Spleen (tissue), 11 donors: Measurements from ENCODE around the gene SETD3. TPM values are rescaled to one million over a fixed set of nuclear protein-coding genes. Genes with fewer than 3 reads are reported as not detected.

Experiments used
- DNase-seq: peaks from one replicate; pipeline ENCODE4 v3.0.0-alpha.2; 2020
- H3K27ac ChIP-seq, 8 donors: fragments of 200-600 bp; sonication (generic) in 7 of 8; 1 replicate in 4 of 8; 2 replicates in 4 of 8; pipeline versions ENCODE4 v1.5.0 to v1.8.0; 2016 to 2021; ENCODE audit warnings: inconsistent platforms in 4 of 8, mild to moderate bottlenecking in 4 of 8, moderate library complexity in 1 of 8
- H3K27me3 ChIP-seq, 7 donors: fragments of 200-600 bp; sonication (generic) in 6 of 7; replicated peaks in 1 of 7; 1 replicate in 4 of 7; 2 replicates in 3 of 7; pipeline versions ENCODE4 v1.5.0 to v1.8.0; 2016 to 2021; ENCODE audit warnings: inconsistent platforms in 3 of 7, mild to moderate bottlenecking in 1 of 7
- H3K36me3 ChIP-seq, 6 donors: fragments of 200-600 bp; sonication (generic) in 5 of 6; 1 replicate in 4 of 6; 2 replicates in 2 of 6; pipeline versions ENCODE4 v1.5.0 to v1.8.0; 2016 to 2021; ENCODE audit warnings: inconsistent platforms in 2 of 6
- H3K4me1 ChIP-seq, 6 donors: fragments of 200-600 bp; sonication (generic) in 5 of 6; 1 replicate in 3 of 6; 2 replicates in 3 of 6; pipeline versions ENCODE4 v1.5.0 to v1.8.0; 2016 to 2021; ENCODE audit warnings: inconsistent platforms in 3 of 6
- H3K4me3 ChIP-seq, 8 donors: fragments of 200-600 bp; sonication (generic) in 7 of 8; 1 replicate in 4 of 8; 2 replicates in 4 of 8; pipeline versions ENCODE4 v1.5.0 to v1.8.0; 2016 to 2021; ENCODE audit warnings: inconsistent platforms in 4 of 8, mild to moderate bottlenecking in 4 of 8, moderate library complexity in 2 of 8
- H3K9me3 ChIP-seq, 8 donors: fragments of 200-600 bp; sonication (generic) in 7 of 8; 1 replicate in 4 of 8; 2 replicates in 4 of 8; pipeline versions ENCODE4 v1.5.0 to v1.8.0; 2016 to 2021; ENCODE audit warnings: inconsistent platforms in 4 of 8
- CTCF ChIP-seq, 11 experiments: fragments of 200-600 bp in 7 of 11; fragments of 450-650 bp in 4 of 11; sonication (generic) in 4 of 11; IDR thresholded peaks in 8 of 11; conservative IDR thresholded peaks in 3 of 11; 1 replicate in 7 of 11; 2 replicates in 4 of 11; pipeline versions ENCODE4 v1.4.0 to v1.8.0; 2016 to 2021; ENCODE audit warnings: antibody characterized with exemption in 11 of 11, inconsistent platforms in 4 of 11, mild to moderate bottlenecking in 1 of 11
- POLR2A ChIP-seq, 3 donors: fragments of 450-650 bp; IDR thresholded peaks; one replicate each; pipeline ENCODE4 v1.5.1; 2017; ENCODE audit warnings: antibody characterized with exemption in 3 of 3, mild to moderate bottlenecking in 1 of 3
- POLR2AphosphoS5 ChIP-seq, 3 donors: sonication (generic); formaldehyde crosslinking; IDR thresholded peaks; one replicate each; pipeline ENCODE4 v1.5.1; 2017; ENCODE audit warnings: antibody characterized with exemption in 3 of 3
- WGBS, 5 donors: extraction: QIAGEN DNeasy Blood & Tissue Kit in 3 of 5; methylation state at CpG; one replicate each; pipeline versions ENCODE4 v1.1.5 to v1.1.7; 2013 to 2018; 5-methylcytosine and 5-hydroxymethylcytosine counted together
- intact Hi-C: fragments of 100-400 bp; cut with DNase I; formaldehyde crosslinking; loops from one replicate; pipeline ENCODE4 v1.15.0; 2023; ENCODE audit warnings: low total_unique reads
- polyA plus RNA-seq, 3 donors: library from polyadenylated mRNA; stranded (reverse); fragments of 200-250 nt; gene quantifications; one replicate each; pipeline ENCODE4 v1.2.1, GENCODE V29; 2013
- total RNA-seq, 7 donors: library from RNA; depleted of rRNA in 3 of 7; stranded (reverse); fragments of >200 nt in 3 of 7; fragmentation: NEBNext Ultra II Directional in 4 of 7; extraction: Animal tissue kit (Norgen Biotek cat#: 25700) in 4 of 7; gene quantifications; one replicate each; pipeline versions ENCODE4 v1.1.0 to v1.2.1, GENCODE V29; 2016 to 2021
- donor health status: healthy with polysubstance abuse.
- donor health status: DM: no; HTN: no; CAD: no; lungs with moderate emphysema.
- donor health status: DM: no; HTN: no; CAD: no.
- donor health status: Bipolar disorder and iron deficiency.
- donor health status: healthy.
- donor health status: DM: no; HTN: no; CAD: no.
- donor health status: DM: yes; HTN: yes; CAD: no.

SETD3 gene
- total and polyA plus RNA-seq, 10 donors, result 18.1 to 84.4 (median 62.4) TPM

GRCh38 chr14:99354166-99354875 is 126.3 kb downstream of the SETD3 start:
- intact Hi-C loops, result no loop called here
- no peak overlapping the region for H3K4me3 ChIP-seq
- H3K4me1 ChIP-seq, result no peaks in the 10 kb centered on the region
- TF ChIP-seq POLR2A (IDR thresholded peaks at IDR 0.05) (no peak), POLR2AphosphoS5 (IDR thresholded peaks at IDR 0.05) (no peak)
- peaks cover 0 to 13% (median 0%) of the 10 kb centered on the region in 7 donors for H3K27me3 ChIP-seq
- H3K9me3 ChIP-seq, result no peaks in the 10 kb centered on the region
- DNase-seq, result no peak
- 78 to 89% (median 87%) methylated on average over 7 of the region's 7 CpGs for WGBS, 5 donors
- H3K27ac ChIP-seq, result no peak overlapping the region
- H3K36me3 ChIP-seq, result no peaks in the 10 kb centered on the region

- Histone ChIP-seq H3K36me3 (no peaks in the 10 kb centered on the region), H3K4me1 (no peaks in the 10 kb centered on the region), H3K27ac (no peak overlapping the region), H3K9me3 (no peaks in the 10 kb centered on the region), H3K4me3 (no peak overlapping the region), H3K27me3 (peaks cover 0 to 13% (median 0%) of the 10 kb centered on the region in 7 donors)
- WGBS, 5 donors, result 84 to 93% (median 89%) methylated on average over 20 to 26 of the region's 26 CpGs
- intact Hi-C loops, result no loop called here
- no peak for TF ChIP-seq POLR2AphosphoS5 (IDR thresholded peaks at IDR 0.05)
- TF ChIP-seq POLR2A (IDR thresholded peaks at IDR 0.05), result no peak
- TF ChIP-seq CTCF (IDR thresholded peaks at IDR 0.05 in 8 of 11, conservative IDR thresholded peaks at IDR 0.05 in 3 of 11), result no peak
- no peak for DNase-seq
These were observed 127.9 kb downstream of the SETD3 start for GRCh38 chr14:99352688-99353280.

- 61 to 74% (median 71%) methylated on average over 14 of the region's 14 CpGs for WGBS, 5 donors
- Histone ChIP-seq H3K9me3 (no peaks in the 10 kb centered on the region), H3K27me3 (peaks cover 0 to 14% (median 0%) of the 10 kb centered on the region in 7 donors), H3K4me1 (no peaks in the 10 kb centered on the region), H3K36me3 (no peaks in the 10 kb centered on the region), H3K4me3 (no peak overlapping the region), H3K27ac (no peak overlapping the region)
- no peak for DNase-seq
- intact Hi-C loops, result no loop called here
- no peak for TF ChIP-seq POLR2AphosphoS5 (IDR thresholded peaks at IDR 0.05)
- TF ChIP-seq CTCF (IDR thresholded peaks at IDR 0.05 in 8 of 11, conservative IDR thresholded peaks at IDR 0.05 in 3 of 11), result no peak
- TF ChIP-seq POLR2A (IDR thresholded peaks at IDR 0.05), result no peak
These were observed 129.3 kb downstream of the SETD3 start for GRCh38 chr14:99351166-99352007.

- TF ChIP-seq CTCF (IDR thresholded peaks at IDR 0.05 in 8 of 11, conservative IDR thresholded peaks at IDR 0.05 in 3 of 11), result no peak
- TF ChIP-seq POLR2AphosphoS5 (IDR thresholded peaks at IDR 0.05), result no peak
- TF ChIP-seq POLR2A (IDR thresholded peaks at IDR 0.05), result no peak
- H3K4me1 ChIP-seq, result no peaks in the 10 kb centered on the region
- no peaks in the 10 kb centered on the region for H3K9me3 ChIP-seq
- H3K27me3 ChIP-seq, result peaks cover 0 to 20% (median 0%) of the 10 kb centered on the region in 7 donors
- intact Hi-C loops, result no loop called here
- H3K36me3 ChIP-seq, result no peaks in the 10 kb centered on the region
- H3K27ac ChIP-seq, result no peak overlapping the region
- WGBS, 5 donors, result 81 to 89% (median 89%) methylated on average over 12 of the region's 12 CpGs
- no peak overlapping the region for H3K4me3 ChIP-seq
- no peak for DNase-seq
These were observed 129.9 kb downstream of the SETD3 start for GRCh38 chr14:99350751-99351150.
